ENCODE measurements around the gene FHAD1.

FHAD1 gene

DNA sequence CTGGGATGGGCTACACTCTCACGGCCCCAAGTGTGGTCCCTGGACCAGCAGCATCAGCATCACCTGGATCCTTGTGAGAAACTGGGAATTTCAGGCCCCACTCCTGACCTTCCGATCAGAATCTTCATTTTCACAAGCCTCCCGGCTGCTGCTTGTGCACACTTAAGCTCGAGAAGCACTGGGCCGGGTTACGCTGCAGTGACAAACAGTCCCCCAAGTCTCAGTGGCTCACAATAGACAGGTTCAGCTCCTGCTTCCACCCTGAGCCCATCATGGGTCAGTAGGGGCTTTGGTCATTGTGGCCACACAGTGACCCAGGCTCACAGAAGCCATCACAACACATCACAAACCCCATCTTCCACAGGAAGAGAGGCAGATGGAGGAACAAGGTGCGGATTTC lies 63.5 kb downstream of the FHAD1 start:
- DNase-seq = no peak

DNA sequence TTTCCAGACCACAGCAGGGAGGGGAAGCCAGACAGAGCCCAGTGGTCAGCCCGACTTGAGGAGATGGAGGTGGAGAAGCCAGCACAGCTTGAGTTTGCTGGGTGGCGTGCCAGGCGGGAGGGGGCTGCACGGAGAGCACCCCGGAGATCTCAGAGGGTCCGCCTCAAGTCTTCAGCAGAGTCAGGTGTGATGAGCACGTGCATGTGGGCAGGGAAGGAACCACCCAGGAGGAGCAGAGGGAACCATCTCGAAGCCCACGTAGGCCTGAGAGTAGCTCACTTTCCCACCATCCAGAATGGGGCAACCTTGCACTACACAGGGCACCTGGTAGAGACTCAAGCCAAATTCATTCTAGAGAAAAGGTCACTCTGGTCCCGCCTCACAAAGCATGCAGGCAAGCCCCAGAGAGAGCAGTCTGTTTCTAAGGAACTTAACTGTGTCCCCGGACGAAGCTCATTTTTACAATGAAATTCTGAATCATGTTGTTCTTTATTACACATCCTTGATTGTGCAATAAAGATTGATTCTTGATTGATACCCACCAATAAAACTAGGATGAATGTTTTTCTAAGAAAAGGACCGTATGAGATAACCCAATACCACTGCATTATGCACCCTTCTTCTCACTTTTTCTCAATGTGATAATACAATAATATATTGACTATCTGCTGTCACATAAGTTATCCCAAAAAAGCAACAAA lies 64.2 kb downstream of the FHAD1 start:
- no peak for DNase-seq

DNA sequence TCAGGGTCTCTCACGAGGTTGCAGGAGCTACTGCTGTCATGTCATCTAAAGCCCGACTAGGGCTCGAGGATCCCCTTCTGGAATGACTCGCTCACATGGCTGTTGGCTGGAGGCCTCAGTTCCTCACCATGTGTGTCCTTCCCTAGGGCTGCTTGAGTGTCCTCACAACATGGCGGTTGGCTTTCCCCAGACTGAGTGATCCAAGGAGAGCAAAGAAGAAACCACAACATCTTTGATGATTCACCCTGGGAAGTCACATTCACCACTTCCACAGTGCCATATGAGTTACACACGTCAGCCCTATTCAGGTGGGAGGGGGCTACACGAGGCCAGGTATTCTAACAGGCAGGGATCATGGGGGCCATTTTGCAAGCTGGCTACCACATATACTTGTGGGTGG lies 64.9 kb downstream of the FHAD1 start:
- DNase-seq = no peak

DNA sequence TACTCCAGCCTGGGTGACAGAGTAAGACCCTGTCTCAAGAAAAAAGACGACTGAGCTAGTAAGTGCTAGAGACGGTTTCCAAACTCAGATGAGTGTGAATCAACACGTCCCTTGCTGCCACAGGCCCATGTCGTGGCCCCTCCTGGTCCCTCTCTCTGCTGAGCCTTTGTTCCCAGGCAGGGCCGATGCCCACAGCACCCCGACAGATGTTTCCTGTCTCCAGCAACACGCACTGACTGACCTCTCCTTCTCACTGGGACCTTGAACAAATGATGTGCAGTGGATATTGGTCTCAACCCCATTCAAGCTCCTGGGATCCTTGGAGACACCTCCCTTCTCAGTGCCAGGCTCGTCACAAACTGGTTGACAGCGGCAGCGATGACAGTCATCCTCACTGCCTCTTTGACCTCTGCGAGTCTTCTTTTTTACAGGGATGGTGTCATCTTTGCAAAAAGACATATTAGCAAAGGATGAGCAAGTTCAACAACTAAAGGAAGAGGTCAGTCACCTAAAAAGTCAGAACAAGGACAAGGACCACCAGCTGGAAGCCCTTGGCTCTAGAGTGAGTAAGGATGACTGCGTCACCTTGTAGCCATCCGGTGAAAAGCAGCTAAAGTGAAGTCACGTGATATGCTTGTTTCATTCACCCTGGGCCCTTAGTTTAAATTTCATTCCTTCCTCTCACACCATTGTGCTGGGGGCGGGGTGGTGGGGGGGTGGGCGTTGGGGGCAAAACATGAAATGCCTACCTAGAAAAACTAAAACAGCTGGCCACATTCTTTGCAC lies 65.8 kb downstream of the FHAD1 start:
- no peak for DNase-seq

DNA sequence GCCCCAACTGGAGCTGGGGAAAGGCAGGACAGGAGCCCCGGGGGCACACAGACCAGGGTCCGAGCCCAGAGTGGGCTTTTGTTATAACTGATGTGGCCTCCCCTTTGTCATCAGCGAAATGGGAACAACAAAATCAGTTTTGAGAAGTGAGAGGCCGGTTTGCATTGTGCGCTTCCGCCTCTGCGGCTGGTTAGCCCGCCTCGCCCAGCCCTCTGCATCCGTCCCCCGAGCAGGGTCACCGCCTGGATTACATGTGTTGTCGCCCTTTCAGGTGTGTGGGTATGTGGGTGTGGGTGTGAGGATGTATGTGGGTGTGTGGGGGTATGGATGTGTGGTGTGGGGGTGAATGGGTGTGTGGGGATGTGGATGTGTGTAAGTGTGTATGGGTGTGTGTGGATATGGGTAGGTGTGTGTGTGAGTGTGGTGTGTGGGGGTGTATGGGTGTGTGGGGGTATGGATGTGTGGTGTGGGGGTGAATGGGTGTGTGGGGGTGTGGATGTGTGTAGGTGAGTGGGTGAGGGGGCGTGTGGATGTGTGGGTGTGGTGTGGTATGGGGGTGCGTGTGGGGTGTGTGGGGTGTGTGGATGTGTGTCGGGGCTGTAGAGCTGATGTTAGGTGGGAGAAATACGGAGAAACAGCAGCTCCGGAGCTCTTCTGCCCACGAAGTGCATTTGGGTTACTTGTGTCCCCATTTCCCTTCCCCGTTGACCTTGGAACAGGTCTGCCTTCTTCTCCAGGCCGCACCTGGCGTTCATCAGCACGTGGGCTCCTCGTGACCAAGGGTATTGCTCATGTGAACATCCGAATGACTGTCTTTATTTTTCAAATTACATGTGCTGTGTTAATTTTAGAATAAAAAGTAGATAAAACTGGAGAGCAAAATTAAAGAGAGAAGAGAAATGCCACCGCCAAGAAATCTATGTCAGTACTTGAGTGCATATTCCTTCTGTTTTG lies 67.6 kb downstream of the FHAD1 start:
- no peak for DNase-seq

DNA sequence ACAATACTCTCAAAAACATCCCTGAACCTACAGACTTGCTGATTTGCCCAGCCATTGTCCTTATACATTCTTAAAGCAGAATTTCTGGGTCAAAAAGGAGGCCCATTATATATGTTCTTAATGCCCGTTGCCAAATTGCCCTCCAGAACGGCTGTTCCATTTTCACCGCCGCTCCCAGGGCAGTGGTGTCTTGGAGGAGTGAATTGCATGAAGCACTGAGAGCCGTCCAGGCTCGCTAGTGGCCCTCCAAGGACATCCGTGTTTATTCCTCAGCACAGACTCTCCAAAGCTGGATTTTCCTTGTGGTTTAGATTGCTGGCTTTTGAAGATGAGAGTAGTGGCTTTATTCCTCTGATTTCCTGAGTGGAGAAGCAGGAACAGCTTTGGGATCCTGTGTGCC lies 68.8 kb downstream of the FHAD1 start:
- DNase-seq = no peak

DNA sequence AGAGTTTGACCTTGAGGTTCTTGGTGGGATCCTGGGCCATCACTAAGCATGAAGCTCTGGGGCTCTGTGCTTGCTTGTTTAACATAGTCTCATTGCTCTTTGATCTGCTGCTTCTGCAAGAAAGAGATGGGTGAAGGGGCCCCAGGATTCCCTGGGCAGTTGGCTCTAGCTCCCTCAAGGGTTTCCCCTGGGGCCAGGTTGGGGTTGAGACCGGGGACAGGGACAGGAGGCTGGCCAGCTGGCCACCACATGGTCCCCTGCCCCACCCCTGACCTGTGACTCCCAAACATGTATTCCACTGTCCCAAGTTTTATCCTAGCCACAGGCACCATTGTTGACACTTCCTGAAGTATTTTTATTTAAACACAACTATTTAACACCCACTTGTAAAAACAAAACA lies 69.5 kb downstream of the FHAD1 start:
- DNase-seq = no peak

DNA sequence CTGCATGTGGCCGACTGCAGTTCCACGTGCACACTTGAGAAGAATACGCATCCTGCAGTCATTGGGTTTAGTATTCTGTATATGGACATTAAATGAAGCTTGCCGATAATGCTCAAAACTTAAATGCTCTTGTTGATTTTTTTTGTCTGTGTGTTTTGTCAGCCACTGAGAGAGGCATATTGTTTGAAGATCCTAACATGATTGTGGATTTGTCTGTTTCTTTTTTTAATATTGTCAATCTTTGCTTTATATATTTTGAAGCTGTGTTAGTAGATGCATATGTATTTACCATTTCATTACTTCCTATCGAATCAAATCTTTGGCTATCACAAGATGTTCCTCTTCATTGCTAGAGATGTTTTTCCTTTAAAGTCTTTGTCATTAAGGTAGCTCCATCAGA lies 73.2 kb downstream of the FHAD1 start:
- no peak for DNase-seq

DNA sequence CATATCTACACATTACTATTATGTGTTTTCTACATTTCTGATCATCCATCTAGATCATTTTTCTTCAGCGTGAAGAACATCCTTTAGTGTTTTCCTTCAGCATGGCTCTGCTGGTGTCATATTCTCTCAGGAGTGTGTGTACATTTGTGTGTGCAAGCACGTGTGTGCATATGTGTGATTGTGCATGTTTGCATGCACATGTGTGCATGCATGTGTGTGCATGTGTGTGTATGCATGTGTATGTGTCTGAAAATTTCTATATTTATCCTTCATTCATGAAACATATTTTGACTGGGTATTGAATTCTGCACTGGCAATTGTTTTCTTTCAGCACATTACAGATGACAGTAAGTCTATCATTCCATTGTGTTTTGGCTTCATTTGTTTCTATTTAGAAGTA lies 74.6 kb downstream of the FHAD1 start:
- no peak for DNase-seq

DNA sequence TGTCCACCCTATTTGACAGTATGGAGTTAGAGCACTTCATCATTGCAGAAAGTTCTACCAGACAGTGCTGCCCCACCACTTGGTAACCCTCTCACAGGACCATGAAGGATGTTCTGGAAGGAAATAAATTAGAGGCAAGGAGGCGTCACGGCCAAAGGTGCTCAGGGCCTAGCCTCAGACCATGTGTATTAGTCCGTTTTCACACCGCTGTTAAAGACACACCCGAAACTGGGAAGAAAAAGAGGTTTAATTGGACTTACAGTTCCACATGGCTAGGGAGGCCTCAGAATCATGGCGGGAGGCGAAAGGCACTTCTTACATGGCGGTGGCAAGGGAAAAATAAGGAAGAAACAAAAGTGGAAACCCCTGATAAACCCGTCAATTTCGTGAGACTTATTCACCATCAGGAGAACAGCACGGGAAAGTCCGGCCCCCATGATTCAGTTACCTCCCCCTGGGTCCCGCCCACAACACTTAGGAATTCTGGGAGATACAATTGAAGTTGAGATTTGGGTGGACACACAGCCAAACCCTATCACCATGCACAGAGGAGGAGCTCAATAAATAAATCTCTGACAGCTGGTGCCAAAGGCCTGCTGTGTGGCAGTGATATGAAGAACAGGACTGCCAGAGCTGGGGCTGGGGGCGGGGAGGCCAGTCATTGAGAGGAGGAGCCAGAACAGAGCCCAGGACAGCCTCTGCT lies 75.8 kb downstream of the FHAD1 start:
- no peak for DNase-seq

DNA sequence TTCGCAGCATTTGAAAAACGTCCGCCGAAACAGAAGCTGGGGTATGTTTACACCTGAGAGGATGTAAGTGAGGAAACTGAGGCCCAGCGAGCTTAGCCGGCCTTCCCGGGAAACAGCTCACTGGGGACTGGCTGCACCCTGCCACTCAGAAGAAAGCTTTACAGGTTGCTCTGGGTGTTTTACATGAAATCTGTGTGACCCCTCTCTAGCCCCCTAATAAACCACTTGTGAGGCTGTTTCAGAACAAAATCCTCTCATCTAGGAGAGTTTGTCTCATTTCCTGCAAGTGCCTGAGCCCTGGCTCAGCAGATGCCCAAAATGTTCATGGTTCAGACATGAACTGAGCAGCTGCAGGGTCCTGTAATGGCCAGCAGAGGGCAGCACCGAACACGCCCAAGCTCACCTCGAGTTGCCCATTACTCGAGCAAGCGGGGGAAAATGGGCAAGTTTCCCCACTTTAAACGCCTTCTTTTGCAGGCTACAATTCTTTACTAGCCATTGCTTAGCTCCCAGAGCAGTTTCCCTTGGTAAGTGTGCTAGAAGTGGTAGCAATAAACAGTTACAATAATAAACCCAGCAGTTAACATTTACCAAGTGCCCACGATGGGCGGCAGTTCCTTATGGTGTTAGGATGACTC lies 76.4 kb downstream of the FHAD1 start:
- no peak for DNase-seq

DNA sequence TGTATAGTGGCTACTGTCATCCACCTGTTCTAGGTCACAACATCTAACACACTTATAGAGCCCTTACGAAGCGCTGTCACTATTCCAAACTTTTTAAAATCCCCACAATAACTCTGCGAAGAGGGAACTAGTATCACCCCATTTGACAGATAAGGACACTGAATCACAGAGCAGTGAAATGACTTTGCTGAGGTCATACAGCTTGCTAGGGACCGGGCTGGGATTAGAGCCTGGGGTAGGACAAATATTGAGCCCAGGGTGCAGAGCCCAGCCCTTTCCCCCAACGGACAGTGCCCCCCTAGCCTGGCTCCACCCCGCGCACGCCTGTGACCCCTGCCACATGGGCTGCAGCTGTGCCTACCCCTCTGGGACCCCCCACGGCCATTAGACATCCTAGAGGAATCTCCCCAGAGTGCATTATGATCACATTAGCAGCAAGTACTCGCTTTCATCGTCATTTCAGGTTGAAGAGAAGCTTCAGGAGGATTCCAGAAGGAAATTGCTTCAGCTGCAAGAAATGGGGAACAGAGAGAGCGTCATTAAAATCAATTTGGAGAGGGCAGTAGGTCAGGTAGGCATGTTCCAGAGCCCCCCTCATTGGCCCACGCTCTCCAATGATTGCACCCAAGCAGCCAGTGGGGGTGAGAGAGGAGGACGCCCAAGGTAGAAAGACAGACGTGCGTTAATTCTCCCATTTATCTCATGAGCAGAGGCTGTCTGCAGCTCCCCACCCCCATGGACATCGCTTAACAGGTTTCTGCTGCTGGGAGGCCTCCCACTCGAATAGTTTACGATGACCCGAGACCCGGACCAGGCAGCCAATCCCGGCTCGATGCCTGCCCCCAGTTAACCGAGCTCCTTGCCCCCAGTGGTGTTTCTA lies 77.2 kb downstream of the FHAD1 start:
- no peak for DNase-seq

DNA sequence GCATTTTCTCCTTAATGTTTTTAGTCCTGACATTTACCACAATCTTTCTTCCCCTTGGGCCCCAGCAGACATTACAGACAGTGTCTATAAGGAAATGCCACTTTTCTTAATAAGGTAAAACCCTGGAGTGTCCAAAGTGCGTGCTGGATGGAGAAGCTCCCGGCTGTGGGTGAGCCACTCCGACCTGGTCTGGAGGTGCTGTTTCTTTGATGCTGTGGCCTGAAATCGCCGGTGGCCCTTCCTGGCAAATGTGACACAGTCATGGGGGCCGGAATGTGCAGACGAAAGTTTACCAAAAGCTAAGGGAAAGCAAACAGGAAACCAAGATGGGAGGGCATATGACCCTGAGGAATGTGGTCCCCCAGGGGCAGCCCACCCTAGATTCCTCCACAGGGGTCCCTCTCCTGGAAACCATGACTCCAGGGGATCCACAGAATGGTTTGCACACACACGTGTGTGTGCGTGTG lies 77.9 kb downstream of the FHAD1 start:
- no peak for DNase-seq

DNA sequence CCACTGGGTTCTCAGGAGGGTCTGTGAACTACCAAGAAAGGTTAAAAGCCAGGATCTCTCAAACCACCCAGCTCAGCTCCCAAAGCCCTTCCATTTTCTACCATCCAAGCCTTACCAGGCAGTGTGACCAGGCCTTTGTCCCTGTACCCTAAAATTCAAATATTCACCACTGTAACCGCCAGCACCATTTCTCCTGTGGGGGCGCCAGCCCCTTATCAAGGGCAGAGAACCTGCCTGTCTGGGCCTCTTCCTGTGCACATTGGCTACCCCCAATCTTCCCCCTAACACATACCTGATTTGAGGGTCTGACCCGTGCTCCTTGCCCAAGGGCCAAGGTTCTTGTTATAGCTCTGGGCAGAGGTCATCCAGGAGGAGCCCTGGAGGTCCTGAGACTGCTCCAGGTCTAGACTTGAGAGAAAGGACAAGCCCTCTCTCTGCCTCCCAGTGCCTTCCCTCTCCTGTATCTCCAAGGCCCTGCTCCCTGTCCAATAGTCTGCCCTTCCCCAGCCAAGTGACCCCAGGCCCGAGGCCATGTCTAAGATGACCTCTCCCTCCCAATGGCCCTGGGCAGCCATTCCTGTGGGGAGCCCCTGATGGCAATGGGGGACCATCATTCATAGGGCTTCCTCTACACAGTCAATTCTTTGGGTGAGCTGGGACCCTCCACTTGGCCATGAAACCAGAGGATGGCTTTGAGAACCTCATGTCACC lies 78.5 kb downstream of the FHAD1 start:
- DNase-seq = no peak

DNA sequence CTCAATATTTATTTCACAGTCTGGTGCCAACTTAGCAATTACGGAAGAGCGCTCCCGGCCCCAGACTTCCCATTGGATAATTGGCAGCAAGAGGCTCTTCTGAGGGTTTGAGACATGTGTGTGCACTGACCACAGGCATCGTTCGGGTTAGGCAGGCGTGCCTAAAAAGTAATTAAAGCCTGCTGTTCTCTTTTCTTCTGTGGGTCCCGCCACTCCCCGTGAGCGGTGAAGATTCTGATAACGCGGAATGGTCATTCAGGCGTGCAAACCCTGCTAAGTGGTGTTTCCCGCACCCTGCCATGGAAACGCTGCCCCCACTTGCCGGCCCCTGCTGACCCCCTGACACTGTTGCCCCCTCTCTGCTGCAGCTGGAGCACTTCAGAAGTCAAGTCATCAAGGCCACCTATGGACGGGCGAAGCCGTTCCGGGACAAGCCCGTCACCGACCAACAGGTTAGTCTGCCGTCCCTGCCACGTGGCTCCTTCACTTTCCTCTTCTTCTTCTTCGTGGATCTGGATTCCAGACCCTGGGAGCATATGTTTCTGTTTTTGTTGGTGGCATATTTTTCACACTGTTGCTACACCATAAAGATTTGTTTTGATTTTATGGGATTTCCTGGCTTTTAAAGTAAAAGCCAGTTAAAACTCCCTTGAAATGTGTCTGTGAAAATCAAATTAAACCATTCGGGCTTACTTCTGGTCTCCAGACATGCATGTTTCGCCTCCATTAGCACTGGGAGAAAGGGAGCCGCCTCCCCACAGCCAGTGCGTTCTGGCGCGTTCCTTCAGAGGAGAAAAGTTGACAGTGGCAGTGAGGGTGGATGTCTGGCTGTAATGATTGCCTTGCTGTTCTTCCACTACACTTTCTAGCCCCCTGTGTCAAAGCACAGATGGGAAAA lies 79.9 kb downstream of the FHAD1 start:
- peak; percentile 40 for DNase-seq

DNA sequence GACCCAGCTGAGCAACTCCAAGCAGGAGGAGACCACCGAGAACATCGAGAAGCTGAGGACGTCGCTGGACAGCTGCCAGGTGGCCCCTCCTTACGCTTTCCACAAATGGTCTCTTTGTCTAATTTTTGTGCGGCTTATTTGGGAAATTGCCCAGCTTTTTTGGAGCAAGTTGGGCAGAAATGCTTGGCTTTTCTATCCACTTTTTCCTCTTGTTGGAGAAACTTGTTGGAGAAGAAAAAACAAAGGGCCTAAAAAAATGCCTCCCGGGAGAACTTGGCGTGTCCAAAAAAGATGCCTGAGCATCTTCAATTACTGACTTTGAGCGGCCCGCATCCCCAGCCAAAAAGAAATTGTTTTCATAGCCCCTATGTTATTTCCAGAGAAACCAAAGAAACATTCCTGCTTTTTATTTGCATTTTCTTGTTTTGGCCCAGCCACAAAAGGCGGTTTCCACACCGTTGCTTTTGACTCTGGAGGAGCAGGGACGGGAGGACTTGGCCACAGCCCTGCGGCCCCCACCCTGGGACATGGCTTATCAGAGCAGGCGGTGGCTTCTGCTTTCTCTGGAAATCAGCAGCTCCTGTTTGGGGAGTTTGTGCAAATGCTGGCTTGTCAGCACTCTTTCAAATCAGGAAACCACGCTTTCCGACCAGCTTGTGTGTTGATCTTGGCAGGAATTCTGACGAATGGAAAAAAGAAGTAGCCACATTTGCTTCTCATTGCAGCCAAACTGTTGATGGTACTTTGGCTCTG lies 81.5 kb downstream of the FHAD1 start:
- DNase-seq = no peak

DNA sequence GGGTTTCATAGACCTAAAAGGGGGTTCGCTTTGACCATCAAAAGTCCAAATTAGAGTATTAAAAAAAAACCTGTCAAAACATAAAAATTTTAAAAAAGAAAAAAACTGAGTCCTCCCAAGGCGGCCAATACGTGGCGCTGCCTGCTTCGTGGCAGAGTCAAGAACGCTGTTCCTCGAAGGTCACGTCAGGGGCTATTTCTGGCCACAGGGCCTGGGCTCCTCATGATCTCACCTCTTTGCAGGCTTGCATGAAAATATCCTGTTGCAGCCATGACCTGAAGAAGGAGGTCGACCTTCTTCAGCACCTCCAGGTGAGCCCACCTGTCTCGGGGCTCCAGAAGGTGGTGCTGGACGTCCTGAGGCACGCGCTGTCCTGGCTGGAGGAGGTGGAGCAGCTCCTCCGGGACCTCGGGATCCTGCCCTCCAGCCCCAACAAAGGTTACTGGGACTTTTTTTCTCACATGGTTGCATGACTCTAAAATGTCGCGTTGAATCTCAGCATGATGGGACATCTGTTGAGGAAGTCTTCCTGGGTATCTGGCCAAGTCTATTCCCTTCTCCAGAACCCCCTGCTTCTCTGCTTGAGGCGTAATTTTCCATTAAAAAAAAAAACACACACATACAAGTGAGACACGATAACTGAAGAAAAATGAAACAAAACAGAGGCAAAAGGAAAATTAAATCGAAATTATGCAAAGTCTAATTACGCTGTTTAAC lies 82.2 kb downstream of the FHAD1 start:
- no peak for DNase-seq

DNA sequence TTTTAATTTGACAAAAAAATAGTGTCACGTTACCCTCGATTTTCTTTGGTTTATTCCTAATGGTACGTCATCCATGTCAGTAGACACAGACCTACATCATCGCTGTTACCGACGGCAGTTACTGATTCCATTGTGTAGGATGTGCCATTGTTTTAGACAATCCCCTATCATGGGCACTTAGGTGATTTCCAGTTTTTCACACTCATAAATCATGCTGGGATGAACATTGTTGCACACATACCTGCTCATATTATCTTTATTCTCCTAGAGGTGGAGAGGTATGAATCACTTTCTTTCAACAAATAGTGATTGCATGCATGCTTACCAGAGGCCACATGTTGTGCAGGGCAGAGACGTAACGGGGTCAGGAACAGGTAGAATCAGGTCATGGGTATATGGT lies 83.0 kb downstream of the FHAD1 start:
- no peak for DNase-seq

Measured in NCI-H187 treated with DMSO at 0.1 percent for 48 hours (cell line).